Stimulated activated CD8-positive, alpha-beta memory T cell treated with anti-CD3 and anti-CD28 coated beads, Interleukin-12 subunit alpha, Interleukin-12 subunit beta, amount 100 ng/mL, for 4 hours (primary cell): ENCODE results near the gene DDX39A.
"Not testable (repeated sequence)": the region's sequence is repeated elsewhere in the genome, so short reads cannot be mapped to it uniquely, and the experiment has no call there.

ENCODE experiments used
- DNase-seq: peaks from one replicate; pipeline ENCODE4 v3.0.0-alpha.2; 2020; ENCODE audit warnings: low read depth

The DDX39A gene

DNA sequence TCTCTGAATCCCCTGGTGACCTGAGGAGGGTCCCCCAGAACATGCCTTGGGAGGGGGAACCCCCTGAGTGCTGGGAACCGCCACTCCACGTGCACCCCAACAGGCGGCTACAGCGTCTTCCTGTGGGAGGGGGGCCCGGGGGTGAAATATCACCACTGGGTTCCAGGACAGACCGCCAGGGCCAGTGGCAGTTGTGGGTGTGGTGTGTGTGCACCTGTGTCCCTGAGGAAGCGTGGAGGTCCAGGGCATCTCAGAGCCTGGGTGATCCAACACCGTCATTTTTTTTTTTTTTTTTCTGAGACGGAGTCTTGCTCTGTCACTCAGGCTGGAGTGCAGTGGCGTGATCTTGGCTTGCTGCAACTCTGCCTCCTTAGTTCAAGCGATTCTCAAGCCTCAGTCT lies 33.6 kb downstream of the DDX39A start:
- DNase-seq: no peak

DNA sequence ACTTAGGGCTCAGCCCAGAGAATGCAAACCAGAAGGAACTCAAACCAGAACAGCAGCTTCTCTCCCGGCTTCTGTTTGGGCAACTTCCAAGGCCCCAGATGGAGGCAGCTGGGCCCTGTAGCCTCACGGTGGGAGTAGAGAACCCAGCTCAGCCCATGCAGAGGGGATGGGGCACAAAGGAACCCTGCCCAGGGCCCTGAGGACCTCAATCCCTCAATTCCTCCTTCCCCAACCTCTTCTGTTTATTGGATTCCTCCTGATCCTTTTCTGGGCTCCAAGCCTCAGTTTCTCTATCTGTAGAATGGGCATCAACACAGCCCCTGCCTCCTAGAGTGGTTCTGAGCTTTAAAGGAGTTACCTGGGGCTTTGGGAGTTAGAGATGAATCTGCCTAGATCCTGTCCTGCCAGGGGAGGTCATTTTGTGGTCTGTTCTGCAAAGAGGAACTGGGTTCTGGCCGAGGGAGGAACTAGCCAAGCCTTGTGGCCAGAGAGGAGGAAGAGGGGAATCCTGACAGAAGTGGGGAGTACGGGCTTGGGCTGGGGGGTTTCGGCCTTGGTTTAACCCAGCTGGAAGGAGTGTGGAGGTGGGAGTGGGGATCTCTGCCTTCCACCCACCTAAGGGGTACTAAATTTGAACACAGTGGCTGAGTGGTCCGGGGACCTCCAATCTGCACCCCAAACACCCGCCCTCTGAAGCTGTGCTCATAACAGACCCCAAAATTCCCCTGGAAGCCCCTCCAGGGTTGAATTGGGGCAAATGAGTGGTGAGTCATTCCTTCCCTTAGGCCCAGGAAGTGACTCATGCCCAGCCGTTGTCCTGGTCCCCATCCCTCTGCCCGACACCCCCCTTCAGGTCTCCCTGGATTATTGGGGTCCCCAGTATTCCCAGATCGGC lies 35.2 kb downstream of the DDX39A start:
- peak; percentile 59 for DNase-seq

DNA sequence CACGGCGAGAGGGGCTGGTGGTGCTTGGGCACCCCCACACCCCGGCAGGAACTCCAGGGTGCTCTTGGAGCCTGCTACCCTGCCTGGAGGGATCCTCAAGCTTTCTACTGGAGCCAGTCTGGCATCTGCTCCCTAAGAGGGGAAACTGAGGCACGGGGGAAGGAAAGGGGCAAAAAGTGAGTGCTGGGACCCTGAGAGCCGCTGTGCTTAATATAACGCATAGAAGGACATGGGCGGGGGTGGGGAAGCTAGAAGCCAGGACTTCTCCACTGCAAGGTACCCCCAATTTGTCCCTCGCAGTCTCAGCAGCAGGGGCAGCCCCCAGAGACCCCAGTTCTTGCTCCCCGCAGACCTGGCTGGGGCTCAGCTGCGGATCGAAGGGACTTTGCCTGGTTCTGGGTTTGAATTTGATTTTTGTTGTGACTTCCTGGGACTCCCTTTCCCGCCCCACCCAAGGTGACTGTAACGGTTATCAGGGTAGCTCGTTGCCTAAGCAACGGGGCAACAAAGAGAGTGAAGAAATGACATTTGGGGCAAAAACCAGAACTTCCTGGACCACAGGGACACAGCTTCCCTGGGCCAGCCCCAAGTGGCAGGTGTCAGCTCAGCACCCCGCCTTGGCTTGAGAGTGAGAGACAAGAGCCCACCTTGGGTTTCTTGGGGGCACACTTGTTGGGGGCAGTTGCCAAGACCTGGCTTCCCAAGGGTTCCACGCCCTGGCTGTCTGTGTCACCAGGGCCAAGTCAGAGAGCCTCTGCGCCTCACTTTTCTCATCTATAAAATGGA lies 37.3 kb downstream of the DDX39A start:
- DNase-seq: peak; percentile 58

DNA sequence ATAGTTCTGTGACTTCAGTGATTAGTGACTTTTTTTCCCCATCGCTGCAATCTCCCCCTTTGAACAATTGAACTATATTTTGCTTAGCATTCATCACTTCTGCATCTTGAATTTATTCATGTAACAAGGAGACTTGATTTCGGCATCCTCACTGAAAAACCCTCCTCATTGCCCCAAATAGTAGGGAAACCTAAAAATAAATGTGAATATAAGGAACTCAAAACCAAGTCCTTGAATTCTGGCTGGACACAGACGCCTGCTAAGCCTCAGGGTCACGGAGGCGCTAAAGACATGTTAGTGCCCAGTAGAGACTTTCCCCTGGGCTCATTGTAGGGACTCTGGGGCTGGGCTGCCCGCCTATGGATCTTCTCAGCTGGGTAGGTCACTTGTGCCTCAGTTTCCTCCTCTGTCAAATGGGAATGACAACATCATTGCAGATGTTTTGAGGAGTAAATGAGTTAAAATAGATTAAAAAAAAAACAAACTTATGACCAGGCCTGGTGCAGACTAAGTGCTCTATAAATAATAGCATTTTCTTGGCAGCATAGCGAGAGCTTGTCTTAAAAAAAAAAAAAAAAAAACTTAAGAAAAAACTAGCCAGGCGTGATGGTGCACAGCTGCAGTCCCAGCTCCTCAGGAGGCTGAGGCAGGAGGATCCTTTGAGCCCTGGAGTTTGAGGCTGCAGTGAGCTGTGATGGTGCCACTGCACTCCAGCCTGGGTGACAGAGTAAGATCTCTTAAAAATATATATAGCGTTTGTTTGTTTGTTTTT lies 39.7 kb downstream of the DDX39A start:
- no peak for DNase-seq

DNA sequence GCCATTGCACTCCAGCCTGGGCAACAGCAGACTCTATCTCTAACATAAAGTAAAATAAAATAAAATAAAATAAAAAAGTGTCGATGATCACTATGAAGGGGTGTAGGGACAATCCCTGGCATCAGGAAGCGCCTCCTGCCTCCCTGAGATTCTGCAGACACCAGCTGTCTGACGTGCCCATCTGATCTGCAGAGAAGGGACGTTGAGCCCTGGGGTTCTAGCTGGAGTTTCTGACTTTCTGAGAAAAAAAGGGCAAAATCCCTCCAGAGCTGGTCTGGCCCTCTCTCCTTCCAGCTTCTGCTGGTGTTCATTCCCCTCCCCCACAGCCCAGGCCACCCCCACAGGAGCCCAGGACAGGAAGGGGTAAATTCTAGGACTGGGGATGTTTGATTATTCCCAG lies 40.3 kb downstream of the DDX39A start:
- DNase-seq: no peak

DNA sequence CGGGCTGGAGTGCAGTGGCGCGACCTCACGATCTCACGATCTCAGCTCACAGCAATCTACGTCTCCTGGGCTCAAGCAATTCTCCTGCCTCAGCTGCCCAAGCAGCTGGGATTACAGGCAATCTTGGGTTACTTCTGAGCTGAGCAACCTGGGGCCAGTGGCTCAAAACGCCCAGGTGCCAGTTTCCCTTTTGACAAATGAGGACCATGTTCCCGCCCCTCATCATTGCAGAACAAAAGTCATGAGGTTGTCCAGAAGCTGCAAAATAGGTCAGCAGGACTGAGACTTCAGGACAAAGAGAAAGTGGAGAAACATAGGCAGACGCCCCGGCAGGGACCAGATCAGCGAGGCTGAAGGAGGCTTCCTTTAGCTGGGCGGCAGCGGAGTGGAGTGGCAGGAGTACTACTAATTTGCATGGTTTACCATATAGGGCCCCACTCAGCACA lies 41.2 kb downstream of the DDX39A start:
- no peak for DNase-seq

DNA sequence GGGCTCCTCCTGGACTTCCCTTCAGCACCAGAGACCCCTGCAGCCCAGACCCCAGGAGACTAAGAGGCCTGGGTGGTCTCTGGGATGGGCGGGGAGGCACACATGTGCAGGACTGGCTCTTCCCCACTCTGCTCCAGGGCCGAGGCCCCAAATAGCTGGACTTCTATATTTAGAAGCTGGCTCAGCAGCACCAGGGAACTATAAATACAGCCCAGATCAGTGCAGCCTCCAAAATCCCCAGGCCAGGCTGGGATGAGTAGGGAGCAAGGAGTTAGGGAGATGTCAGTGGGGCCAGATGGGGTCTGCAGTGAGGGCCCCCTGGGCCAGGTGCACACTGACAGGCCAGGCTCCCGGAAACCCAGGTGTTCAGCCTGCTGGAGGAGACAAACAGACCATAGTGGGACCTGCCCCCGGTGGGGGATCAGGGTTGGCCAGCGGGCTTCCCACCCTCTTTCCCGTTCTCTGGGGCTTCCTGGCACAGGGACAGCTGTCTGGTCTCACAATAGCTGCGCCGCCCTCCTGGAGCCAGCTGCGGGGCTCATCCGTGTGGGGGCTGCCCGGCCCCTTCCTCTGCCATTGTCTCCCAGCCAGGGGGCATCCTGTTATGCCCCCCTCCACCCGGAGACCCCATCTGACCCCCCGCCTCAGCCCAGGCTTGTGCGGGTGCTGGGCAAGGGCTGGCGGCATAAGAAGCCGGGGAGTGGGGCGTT lies 43.4 kb downstream of the DDX39A start:
- DNase-seq: no peak

DNA sequence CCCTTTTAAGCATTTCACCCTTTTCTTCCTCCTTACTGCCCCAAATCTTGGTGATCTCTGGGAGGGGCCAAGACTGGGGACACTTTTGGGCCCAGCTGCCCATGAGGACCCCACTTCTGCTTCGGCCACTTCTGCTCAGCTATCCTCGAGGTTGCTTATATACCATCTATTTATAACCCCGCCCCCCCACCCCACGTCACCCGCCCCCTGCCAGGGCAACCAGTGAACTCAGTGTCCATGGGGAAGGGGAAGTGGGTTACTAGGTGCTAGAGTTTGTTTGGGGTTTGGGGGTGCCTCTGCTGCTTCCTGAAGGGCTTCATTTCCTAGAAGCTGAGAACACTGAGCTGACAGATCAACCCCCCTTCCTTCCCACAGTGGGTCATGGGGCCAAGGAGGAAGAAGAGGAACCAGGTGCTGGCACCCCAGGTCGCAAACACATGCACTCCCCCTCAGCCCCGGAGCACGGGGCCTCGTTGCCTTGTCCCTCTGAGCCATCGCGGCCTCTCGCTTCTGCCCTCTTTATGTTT lies 44.0 kb downstream of the DDX39A start:
- peak; percentile 58 for DNase-seq

DNA sequence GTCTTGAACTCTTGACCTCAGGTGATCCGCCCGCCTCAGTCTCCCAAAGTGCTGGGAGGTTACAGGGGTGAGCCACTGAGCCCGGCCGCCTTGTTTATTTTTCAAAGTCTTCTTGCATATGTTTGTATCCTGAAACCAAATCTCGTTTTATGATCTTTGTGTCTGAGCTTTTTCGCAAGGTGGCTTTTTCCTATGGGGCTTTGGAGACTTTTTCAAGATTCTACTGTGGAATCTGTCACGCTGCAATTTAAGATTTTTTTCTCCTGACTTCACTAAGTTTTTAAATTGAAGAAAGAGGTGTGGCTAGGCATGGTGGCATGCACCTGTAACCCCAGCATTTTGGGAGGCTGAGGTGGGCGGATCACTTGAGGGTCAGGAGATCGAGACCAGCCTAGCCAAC lies 44.8 kb downstream of the DDX39A start:
- not testable (repeated sequence) for DNase-seq

DNA sequence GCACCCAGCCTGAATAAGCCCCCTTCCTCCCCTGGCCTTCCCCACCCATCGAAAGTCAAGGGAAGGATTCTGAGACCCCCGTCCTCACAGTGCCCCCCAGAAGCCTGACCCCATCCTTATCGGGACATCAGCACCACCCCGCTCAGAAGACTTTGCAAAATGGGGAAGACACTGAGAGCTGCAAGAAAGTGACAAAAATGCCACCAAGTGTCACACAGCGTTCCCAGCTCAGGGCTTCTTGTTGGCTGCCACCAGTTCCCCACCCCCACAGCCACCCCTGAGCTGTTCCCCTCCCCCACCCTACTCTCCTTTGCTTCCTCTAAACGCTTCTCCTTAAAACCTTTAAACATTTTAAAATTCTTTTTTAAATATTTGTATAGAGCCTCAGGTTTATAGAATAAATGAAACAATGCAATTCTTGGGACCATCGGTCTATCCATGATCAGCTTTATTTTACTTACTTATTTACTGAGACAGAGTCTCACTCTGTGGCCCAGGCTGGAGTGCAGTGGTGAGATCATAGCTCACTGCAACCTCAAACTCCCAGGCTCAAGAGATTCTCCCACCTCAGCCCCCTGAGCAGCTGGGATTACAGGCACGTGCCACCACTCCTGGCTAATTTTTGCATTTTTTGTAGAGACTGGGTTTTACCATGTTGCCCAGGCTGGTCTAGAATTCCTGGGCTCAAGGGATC lies 46.6 kb downstream of the DDX39A start:
- not testable (repeated sequence) for DNase-seq

DNA sequence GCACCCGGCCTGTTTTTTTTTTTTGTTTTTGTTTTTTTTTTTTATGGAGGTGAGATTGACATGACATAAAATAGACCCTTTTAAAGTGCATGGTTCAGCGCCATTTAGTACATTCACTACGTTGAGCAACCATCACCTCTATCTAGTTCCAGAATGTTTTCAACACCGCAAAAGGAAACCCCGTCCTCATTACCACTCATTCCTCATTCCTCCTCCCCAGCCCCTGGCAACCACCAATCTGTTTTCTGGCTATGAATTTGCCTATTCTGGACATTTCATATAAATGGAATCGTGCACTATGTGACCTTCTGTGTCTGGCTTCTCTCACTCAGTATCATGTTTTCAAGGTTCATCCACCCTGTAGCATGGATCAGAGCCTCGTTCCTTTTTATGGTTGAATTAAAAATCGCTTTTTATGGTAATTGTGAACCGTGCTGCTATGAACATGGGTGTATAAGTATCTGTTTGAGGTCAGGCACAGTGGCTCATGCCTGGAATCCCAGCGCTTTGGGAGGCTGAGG lies 47.8 kb downstream of the DDX39A start:
- no peak for DNase-seq

DNA sequence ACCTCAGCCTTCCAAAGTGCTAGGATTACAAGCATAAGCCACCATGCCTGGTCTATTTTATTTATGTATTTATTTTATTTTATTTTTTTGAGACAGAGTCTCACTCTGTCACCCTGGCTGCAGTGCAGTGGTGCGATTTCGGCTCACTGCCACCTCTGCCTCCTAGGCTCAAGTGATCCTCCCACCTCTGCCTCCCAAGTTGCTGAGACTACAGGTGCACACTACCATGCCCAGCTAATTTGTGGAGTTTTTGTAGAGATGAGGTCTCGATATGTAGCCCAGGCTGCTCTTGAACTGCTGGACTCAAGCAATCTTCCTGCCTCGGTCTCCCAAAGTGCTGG lies 48.2 kb downstream of the DDX39A start:
- no peak for DNase-seq

DNA sequence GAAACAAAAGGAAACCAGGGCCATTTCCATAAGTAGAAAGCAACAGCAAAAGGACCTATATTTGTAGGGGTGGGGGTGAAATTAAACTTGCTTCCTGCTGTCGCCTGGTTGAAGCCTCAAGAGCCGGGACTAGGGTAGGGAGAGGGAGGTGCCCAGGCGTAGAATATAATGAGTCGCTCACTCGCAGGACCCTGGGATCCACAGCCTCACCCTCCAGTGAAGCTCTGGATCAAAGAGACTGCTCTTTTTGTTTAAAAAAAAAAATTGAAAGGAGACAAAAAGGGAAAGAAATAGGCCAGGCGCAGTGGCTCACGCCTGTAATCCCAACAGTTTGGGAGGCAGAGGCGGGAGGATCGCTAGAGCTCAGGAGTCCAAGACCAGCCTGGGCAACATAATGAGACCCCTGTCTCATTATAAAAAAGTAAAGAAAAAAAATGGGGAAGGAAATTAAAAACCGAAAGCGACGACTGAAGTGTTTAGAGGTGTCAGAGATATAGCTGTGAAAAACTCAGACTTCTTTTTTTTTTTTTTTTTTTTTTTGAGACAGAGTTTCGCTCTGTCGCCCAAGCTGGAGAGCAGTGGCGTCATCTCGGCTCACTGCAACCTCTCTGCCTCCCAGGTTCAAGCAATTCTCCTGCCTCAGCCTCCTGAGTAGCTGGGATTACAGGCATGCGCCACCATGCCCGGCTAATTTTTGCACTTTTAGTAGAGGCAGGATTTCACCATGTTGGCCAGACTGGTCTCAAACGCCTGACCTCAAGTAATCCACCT lies 48.8 kb downstream of the DDX39A start:
- DNase-seq: no peak

DNA sequence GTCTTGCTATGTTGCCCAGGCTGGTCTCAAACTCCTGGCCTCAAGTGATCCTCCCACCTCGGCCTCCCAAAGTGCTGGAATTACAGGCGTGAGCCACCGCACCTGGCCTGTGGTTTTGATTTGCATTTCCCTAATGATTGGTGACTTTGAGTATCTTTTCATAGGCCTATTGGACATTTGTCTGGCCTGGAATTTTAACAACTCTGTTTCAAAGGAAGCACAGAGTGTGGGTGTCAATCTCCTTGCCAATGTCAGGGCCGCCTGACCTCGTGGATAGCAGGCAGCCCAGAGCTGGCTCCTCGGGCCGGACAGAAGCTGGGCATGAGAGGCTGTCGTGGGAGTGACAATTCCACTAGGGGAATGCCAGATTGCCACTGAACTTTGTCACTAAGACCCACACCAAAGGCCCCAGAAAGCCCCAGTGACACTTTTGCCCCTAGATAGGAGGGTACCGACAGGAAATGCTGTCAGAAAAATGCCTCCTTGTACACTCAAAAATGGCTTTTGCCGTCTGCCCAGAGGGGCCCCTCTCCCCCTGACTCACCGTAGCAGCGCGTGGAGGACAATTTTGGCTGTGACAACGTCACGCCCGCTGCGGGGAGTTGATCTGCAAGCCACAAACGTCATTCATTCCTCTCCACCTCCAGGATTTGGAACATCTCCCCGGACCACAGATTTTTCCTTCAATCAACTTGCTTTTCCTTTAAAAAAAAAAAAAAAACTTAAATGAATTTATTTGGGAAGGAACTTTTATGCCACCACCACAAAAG lies 49.6 kb downstream of the DDX39A start:
- peak; percentile 82 for DNase-seq

DNA sequence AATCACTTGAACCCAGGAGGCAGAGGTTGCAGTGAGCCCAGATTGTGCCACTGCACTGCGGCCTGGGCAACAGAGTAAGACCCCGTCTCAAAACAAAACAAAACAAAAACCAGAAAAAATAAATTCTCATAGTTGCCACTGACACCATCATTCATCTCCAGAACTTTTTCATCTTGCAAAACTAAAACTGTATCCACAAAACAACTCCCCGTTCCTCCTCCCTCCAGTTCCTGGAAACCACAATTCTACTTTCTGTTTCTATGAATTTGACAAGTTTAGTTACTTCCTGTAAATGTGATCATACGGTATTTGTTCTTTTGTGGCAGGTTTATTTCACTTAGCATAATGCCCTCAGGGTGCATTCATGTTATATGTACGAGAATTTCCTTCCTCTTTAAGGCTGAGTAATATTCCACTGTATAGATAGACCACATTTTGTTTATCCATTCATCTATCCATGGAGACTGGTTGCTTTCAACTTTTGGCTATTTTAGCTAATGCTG lies 51.1 kb downstream of the DDX39A start:
- DNase-seq: no peak

DNA sequence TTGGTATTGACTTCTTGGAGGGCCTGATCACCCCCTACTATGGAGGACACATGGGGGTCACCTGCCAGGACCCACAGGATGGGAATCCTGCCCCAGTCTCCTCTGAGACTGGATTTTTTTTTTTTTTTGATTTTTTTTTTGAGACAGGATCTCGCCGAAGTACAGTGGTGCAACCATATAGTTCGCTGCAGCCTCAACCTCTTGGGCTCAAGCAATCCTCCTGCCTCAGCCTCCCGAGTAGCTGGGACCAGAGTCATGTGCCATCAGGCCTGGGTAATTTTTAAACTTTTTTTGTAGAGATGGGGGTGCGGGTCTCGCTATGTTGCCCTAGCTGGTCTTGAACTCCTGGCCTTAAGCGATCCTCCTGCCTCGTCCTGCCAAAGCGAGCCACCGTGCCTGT lies 52.1 kb downstream of the DDX39A start:
- no peak for DNase-seq

DNA sequence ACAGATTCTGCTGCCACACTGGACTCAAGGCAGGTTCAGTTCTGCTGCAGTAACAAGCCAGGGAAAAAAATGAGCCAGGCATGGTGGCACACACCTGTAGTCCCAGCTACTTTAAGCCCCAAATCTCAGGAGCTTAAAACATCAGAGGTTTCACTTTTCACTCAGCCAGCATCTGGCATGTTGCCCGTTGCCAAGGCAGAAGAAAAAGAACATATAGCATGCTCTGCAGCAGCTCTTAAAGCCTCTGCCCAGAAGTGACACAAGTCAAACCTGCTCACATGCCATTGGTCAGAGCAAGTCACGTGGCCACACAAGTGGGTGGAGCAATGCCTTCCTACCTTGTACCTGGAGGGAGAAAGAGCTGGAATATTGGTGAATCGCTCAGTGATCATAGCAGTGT lies 52.6 kb downstream of the DDX39A start:
- DNase-seq: peak; percentile 65

DNA sequence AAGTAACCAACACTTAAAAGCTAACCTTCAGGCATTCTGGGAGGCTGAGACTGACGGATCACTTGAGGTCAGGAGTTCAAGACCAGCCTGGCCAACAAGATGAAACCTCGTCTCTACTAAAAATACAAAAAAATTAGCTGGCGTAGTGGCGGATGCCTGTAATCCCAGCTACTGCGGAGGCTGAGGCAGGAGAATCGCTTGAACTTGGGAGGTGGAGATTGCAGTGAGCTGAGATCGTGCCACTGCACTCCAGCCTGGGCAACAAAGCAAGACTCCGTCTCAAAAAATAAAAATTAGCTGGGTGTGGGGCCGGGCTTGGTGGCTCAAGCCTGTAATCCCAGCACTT lies 55.1 kb downstream of the DDX39A start:
- DNase-seq: not testable (repeated sequence)
